ENCODE results near the gene TNFAIP8. TPM values are rescaled to one million over a fixed set of nuclear protein-coding genes. Genes with fewer than 3 reads are reported as not detected.

Gene TNFAIP8
- total RNA-seq, 3 donors from 2014 or later (not counting 1 experiment from before 2014, with no cell fraction given), result 47.6 to 87.5 (median 76.3) TPM

- ATAC-seq (no peak), DNase-seq (no peak)
- H3K4me1 ChIP-seq (ENCODE audit: control insufficient read depth, insufficient read depth, low read length), result no peaks in the 10 kb centered on the region
- WGBS (ENCODE audit: insufficient coverage), result 75% methylated on average over 6 of the region's 6 CpGs
- Mint-ChIP-seq H3K27ac (peak overlapping the region; percentile 13 to 74), H3K27me3 (ENCODE audit: low read depth in 2 of 2) (no peaks in the 10 kb centered on the region), H3K4me3 (no peak overlapping the region), H3K36me3 (peaks cover 12% of the 10 kb centered on the region), H3K4me1 (peaks cover 45 to 55% of the 10 kb centered on the region in 2 donors), H3K9me3 (no peaks in the 10 kb centered on the region)
- intact Hi-C loops (cut with micrococcal nuclease), result no loop called here
- H3K27me3 ChIP-seq (ENCODE audit: control insufficient read depth, insufficient read depth, low read length), result no peaks in the 10 kb centered on the region
- no peak overlapping the region for H3K27ac ChIP-seq (ENCODE audit: low read length)
- TF ChIP-seq CTCF (IDR thresholded peaks at IDR 0.05), result no peak
- H3K4me3 ChIP-seq (ENCODE audit: low read length), result no peak overlapping the region
- H3K36me3 ChIP-seq (ENCODE audit: control insufficient read depth, insufficient read depth, low read length), result peaks cover 17% of the 10 kb centered on the region
- H3K9me3 ChIP-seq (ENCODE audit: control insufficient read depth, insufficient read depth, low read length), result no peaks in the 10 kb centered on the region
These were observed 40.3 kb downstream of the TNFAIP8 start for GRCh38 chr5:119396030-119396664.

DNA sequence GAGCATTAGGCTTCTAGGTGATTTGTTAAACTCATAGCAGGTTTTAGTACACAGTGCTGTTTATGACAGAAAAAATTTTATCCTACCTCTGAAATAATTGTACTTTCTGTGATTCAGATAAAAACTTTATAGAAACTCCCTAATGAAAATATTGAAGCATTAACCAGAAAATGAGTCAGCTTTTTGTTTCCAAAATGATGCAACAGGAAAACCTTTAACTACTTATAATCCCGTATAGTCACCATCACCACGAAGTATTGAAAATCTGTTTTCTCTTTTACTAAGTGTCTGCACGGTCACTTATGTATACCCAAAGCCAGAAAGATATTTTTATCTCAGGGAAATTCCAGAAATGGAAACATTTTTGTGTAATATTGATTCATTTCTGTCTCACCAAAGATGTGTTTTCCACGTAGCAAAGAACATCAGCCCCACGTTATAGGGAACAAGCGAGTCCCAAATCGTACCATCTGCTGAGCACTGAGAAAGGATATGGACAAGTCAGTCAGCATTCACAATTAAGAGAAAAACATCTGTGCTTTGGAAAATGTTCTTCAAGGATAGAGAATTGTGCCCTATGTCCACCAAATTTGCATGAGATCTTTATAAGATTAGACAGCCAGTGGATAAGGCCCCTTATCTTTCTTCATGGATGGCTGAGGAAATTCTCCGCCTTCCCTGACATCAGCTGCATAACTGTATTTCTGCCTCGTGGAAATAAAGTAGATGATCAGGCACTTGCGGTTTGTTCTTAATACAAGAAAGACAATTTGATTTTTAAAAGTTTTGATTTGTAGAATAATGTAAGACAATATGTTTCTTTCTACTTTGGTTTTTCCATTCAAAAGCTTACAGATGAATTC lies 41.9 kb downstream of the TNFAIP8 start:
- no peak for TF ChIP-seq CTCF (IDR thresholded peaks at IDR 0.05)
- Histone ChIP-seq H3K27me3 (ENCODE audit: control insufficient read depth, insufficient read depth, low read length) (no peaks in the 10 kb centered on the region), H3K4me1 (ENCODE audit: control insufficient read depth, insufficient read depth, low read length) (no peaks in the 10 kb centered on the region), H3K9me3 (ENCODE audit: control insufficient read depth, insufficient read depth, low read length) (no peaks in the 10 kb centered on the region), H3K4me3 (ENCODE audit: low read length) (no peak overlapping the region), H3K27ac (ENCODE audit: low read length) (no peak overlapping the region), H3K36me3 (ENCODE audit: control insufficient read depth, insufficient read depth, low read length) (peaks cover 16% of the 10 kb centered on the region)
- peaks cover 8% of the 10 kb centered on the region for H3K36me3 Mint-ChIP-seq
- WGBS (ENCODE audit: insufficient coverage), result 57% methylated on average over 9 of the region's 10 CpGs
- H3K4me3 Mint-ChIP-seq, result no peak overlapping the region
- peak in 1 of 2 donors; percentile 25 for DNase-seq
- H3K9me3 Mint-ChIP-seq, result no peaks in the 10 kb centered on the region
- intact Hi-C loops (cut with micrococcal nuclease), result no loop called here
- peaks cover 34 to 46% of the 10 kb centered on the region in 2 donors for H3K4me1 Mint-ChIP-seq
- H3K27ac Mint-ChIP-seq, result peak overlapping the region; percentile 38 to 72
- no peaks in the 10 kb centered on the region for H3K27me3 Mint-ChIP-seq (ENCODE audit: low read depth in 2 of 2)
- peak; percentile 39 to 66 (median 49) for ATAC-seq

DNA sequence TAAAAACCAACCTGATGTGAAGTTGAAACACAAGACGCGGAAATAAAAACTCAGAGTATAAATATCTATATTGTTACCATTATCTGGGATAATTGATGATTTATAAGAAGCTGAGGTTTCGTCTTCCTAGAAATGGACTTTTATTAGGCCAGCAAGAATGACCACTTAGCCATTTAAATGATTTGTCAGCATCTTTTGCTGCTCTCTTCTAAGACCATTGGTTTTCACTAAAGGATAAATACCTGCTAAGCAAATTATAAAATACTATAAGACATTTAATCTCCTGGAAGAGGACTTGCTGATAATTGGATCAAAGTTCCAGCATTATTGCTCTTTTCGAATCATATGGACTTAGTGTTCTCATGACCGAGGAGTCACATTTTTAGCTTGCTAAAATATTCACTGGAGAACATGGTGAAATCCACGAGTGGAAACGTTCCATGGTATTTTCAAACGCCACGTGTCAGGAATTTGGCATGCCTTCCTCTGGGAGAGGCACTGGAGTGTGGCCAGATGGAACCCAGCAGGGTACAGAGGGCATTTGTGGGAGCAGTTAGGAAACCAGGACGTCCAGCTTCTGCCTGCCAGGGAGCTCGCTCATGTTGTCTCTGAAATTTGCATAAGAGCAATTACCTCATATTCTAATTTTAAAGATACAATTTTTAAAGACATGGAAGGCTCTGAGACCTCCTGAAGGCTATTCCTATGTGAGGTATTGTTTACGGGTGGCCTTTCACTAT lies 43.1 kb downstream of the TNFAIP8 start:
- no peaks in the 10 kb centered on the region for H3K4me1 ChIP-seq (ENCODE audit: control insufficient read depth, insufficient read depth, low read length)
- H3K27me3 ChIP-seq (ENCODE audit: control insufficient read depth, insufficient read depth, low read length), result no peaks in the 10 kb centered on the region
- no peaks in the 10 kb centered on the region for H3K36me3 Mint-ChIP-seq
- H3K9me3 Mint-ChIP-seq, result no peaks in the 10 kb centered on the region
- no peaks in the 10 kb centered on the region for H3K27me3 Mint-ChIP-seq (ENCODE audit: low read depth in 2 of 2)
- TF ChIP-seq CTCF (IDR thresholded peaks at IDR 0.05), result no peak
- no peaks in the 10 kb centered on the region for H3K9me3 ChIP-seq (ENCODE audit: control insufficient read depth, insufficient read depth, low read length)
- peak overlapping the region; percentile 23 to 48 for H3K27ac Mint-ChIP-seq
- H3K4me3 ChIP-seq (ENCODE audit: low read length), result no peak overlapping the region
- H3K4me3 Mint-ChIP-seq, result no peak overlapping the region
- 89% methylated on average over 8 of the region's 12 CpGs for WGBS (ENCODE audit: insufficient coverage)
- H3K36me3 ChIP-seq (ENCODE audit: control insufficient read depth, insufficient read depth, low read length), result peaks cover 5% of the 10 kb centered on the region
- DNase-seq (no peak), ATAC-seq (no peak)
- H3K27ac ChIP-seq (ENCODE audit: low read length), result no peak overlapping the region
- peaks cover 23 to 34% of the 10 kb centered on the region in 2 donors for H3K4me1 Mint-ChIP-seq
- intact Hi-C loops (cut with micrococcal nuclease), result no loop called here

Measured in natural killer cell (primary cell).